DND-41 (cell line): ENCODE results near the gene CTTNBP2.

Experiments
- ATAC-seq: fragments of 200-7000 bp; cut with Tn5 transposase; 3 replicates; pipeline ENCODE4 v1.9.1; 2021; ENCODE audit warnings: low read depth; ENCODE audit not compliant: insufficient read depth
- DNase-seq: peaks from one replicate; pipeline ENCODE4 v3.0.0-alpha.2; 2020
- H2AFZ ChIP-seq: 2 replicates; pipeline ENCODE4 v1.6.0; 2012; ENCODE audit warnings: low read depth, low read length
- H3K27ac ChIP-seq: 2 replicates; pipeline ENCODE4 v1.5.1; 2012; ENCODE audit warnings: low read length, inconsistent platforms
- H3K27me3 ChIP-seq: fragments of 200-600 bp; sonication (generic); 2 replicates; pipeline ENCODE4 v1.6.0; 2012; ENCODE audit warnings: low read length, mild to moderate bottlenecking, inconsistent platforms; ENCODE audit not compliant: insufficient read depth, poor library complexity
- H3K36me3 ChIP-seq: 2 replicates; pipeline ENCODE4 v1.5.1; 2012; ENCODE audit warnings: low read length, inconsistent platforms; ENCODE audit not compliant: insufficient read depth
- H3K4me1 ChIP-seq: 2 replicates; pipeline ENCODE4 v1.5.1; 2012; ENCODE audit warnings: mild to moderate bottlenecking, low read length; ENCODE audit not compliant: insufficient read depth
- H3K4me2 ChIP-seq: 2 replicates; pipeline ENCODE4 v1.6.0; 2012; ENCODE audit warnings: mild to moderate bottlenecking, moderate library complexity, low read length, inconsistent platforms; ENCODE audit not compliant: insufficient read depth
- H3K4me3 ChIP-seq, 2 experiments: fragments of 200-600 bp in 1 of 2; shearing (Covaris generic) in 1 of 2; 2 replicates each; pipeline ENCODE4 v1.5.1; 2012 to 2016; ENCODE audit warnings: inconsistent platforms in 2 of 2, low read length in 2 of 2, mild to moderate bottlenecking in 2 of 2, low read depth in 1 of 2, moderate library complexity in 1 of 2
- H3K79me2 ChIP-seq: 2 replicates; pipeline ENCODE4 v1.6.0; 2012; ENCODE audit warnings: low read length, inconsistent platforms; ENCODE audit not compliant: insufficient read depth
- H3K9ac ChIP-seq: 2 replicates; pipeline ENCODE4 v1.6.0; 2012; ENCODE audit warnings: low read depth, mild to moderate bottlenecking, inconsistent platforms, low read length, moderate library complexity
- H3K9me3 ChIP-seq: 2 replicates; pipeline ENCODE4 v1.5.1; 2012; ENCODE audit warnings: low read length, moderate library complexity, mild to moderate bottlenecking, inconsistent platforms; ENCODE audit not compliant: insufficient read depth, severe bottlenecking
- H4K20me1 ChIP-seq: 2 replicates; pipeline ENCODE4 v1.6.0; 2012; ENCODE audit warnings: low read length; ENCODE audit not compliant: insufficient read depth
- EZH2 ChIP-seq: IDR thresholded peaks from 3 replicates; pipeline ENCODE4 v1.6.1; 2012; ENCODE audit warnings: borderline replicate concordance, low read depth, mild to moderate bottlenecking, moderate library complexity, low read length, inconsistent platforms; ENCODE audit not compliant: severe bottlenecking
- TF ChIP-seq, protein P1 (sequence below): IDR thresholded peaks from 2 replicates; pipeline ENCODE4 v1.5.1; 2012; ENCODE audit warnings: borderline replicate concordance, low read length, moderate library complexity, mild to moderate bottlenecking; ENCODE audit not compliant: poor library complexity, severe bottlenecking; ENCODE audit errors: extremely low read depth

The CTTNBP2 gene

GRCh38 chr7:117750612-117751563, 122.4 kb downstream of the CTTNBP2 start:
- H3K27me3 ChIP-seq = no peaks in the 10 kb centered on the region
- DNase-seq (no peak), ATAC-seq (no peak)
- H3K4me2 ChIP-seq = no peak overlapping the region
- TF ChIP-seq EZH2 = no peak
- TF ChIP-seq, protein P1, sequence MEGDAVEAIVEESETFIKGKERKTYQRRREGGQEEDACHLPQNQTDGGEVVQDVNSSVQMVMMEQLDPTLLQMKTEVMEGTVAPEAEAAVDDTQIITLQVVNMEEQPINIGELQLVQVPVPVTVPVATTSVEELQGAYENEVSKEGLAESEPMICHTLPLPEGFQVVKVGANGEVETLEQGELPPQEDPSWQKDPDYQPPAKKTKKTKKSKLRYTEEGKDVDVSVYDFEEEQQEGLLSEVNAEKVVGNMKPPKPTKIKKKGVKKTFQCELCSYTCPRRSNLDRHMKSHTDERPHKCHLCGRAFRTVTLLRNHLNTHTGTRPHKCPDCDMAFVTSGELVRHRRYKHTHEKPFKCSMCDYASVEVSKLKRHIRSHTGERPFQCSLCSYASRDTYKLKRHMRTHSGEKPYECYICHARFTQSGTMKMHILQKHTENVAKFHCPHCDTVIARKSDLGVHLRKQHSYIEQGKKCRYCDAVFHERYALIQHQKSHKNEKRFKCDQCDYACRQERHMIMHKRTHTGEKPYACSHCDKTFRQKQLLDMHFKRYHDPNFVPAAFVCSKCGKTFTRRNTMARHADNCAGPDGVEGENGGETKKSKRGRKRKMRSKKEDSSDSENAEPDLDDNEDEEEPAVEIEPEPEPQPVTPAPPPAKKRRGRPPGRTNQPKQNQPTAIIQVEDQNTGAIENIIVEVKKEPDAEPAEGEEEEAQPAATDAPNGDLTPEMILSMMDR = peak; percentile 57
- H3K36me3 ChIP-seq = no peaks in the 10 kb centered on the region
- H2AFZ ChIP-seq = no peak overlapping the region
- H3K9ac ChIP-seq = no peak overlapping the region
- H3K27ac ChIP-seq = no peak overlapping the region
- H3K4me3 ChIP-seq = no peak overlapping the region
- H3K79me2 ChIP-seq = no peaks in the 10 kb centered on the region
- no peaks in the 10 kb centered on the region for H3K9me3 ChIP-seq
- H4K20me1 ChIP-seq = no peaks in the 10 kb centered on the region
- H3K4me1 ChIP-seq = no peaks in the 10 kb centered on the region

- DNase-seq = no peak
- no peaks in the 10 kb centered on the region for H3K9me3 ChIP-seq
- no peaks in the 10 kb centered on the region for H3K4me1 ChIP-seq
- H3K36me3 ChIP-seq = no peaks in the 10 kb centered on the region
- no peaks in the 10 kb centered on the region for H3K79me2 ChIP-seq
- H3K27me3 ChIP-seq = peaks cover 6% of the 10 kb centered on the region
- H3K9ac ChIP-seq = no peak overlapping the region
- ATAC-seq = no peak
- no peak overlapping the region for H2AFZ ChIP-seq
- H4K20me1 ChIP-seq = no peaks in the 10 kb centered on the region
- TF ChIP-seq, protein P1 = no peak
- TF ChIP-seq EZH2 = no peak
- no peak overlapping the region for H3K4me2 ChIP-seq
- no peak overlapping the region for H3K4me3 ChIP-seq
- H3K27ac ChIP-seq = no peak overlapping the region
Measured at GRCh38 chr7:117741962-117742361, 131.3 kb downstream of the CTTNBP2 start.

- H2AFZ ChIP-seq = no peak overlapping the region
- no peaks in the 10 kb centered on the region for H3K36me3 ChIP-seq
- H3K4me1 ChIP-seq = no peaks in the 10 kb centered on the region
- H3K27me3 ChIP-seq = peaks cover 6% of the 10 kb centered on the region
- H3K79me2 ChIP-seq = no peaks in the 10 kb centered on the region
- H3K9me3 ChIP-seq = no peaks in the 10 kb centered on the region
- no peak overlapping the region for H3K9ac ChIP-seq
- H3K4me2 ChIP-seq = no peak overlapping the region
- ATAC-seq (no peak), DNase-seq (no peak)
- no peaks in the 10 kb centered on the region for H4K20me1 ChIP-seq
- TF ChIP-seq, protein P1 = no peak
- no peak for TF ChIP-seq EZH2
- H3K4me3 ChIP-seq = no peak overlapping the region
- no peak overlapping the region for H3K27ac ChIP-seq
Measured at GRCh38 chr7:117739085-117739484, 134.2 kb downstream of the CTTNBP2 start.
